Fibroblast of lung (primary cell): ENCODE measurements around the gene CPZ. TPM values are rescaled to one million over a fixed set of nuclear protein-coding genes. Genes with fewer than 3 reads are reported as not detected.

Source experiments
- DNase-seq, 2 donors: peaks; one replicate each; pipeline versions ENCODE4 v3.0.0 to v3.0.0-alpha.2; 2010; ENCODE audit warnings: low read depth in 2 of 2
- H2AFZ ChIP-seq: 2 replicates; pipeline ENCODE4 v1.5.1; 2012; ENCODE audit warnings: low read length, control low read depth, inconsistent platforms
- H3K27ac ChIP-seq: 2 replicates; pipeline ENCODE4 v1.5.1; 2011; ENCODE audit warnings: low read length, control low read depth; ENCODE audit not compliant: insufficient read depth
- H3K27me3 ChIP-seq: 2 replicates; pipeline ENCODE4 v1.5.1; 2011; ENCODE audit warnings: mild to moderate bottlenecking, low read length; ENCODE audit not compliant: control insufficient read depth, insufficient read depth
- H3K36me3 ChIP-seq: 2 replicates; pipeline ENCODE4 v1.5.1; 2011; ENCODE audit warnings: low read length; ENCODE audit not compliant: control insufficient read depth, insufficient read depth
- H3K4me1 ChIP-seq: 2 replicates; pipeline ENCODE4 v1.5.1; 2011; ENCODE audit warnings: low read length; ENCODE audit not compliant: control insufficient read depth, insufficient read depth; ENCODE audit errors: extremely low read depth
- H3K4me2 ChIP-seq: 2 replicates; pipeline ENCODE4 v1.5.1; 2011; ENCODE audit warnings: low read length, control low read depth; ENCODE audit not compliant: insufficient read depth; ENCODE audit errors: extremely low read depth
- H3K4me3 ChIP-seq, 4 experiments: fragments of 200-600 bp in 1 of 4; sonication (generic) in 1 of 4; replicated peaks in 1 of 4; 2 replicates each; pipeline ENCODE4 v1.5.1; 2011 to 2016; ENCODE audit warnings: low read length in 4 of 4, low read depth in 3 of 4, mild to moderate bottlenecking in 3 of 4, control low read depth in 2 of 4, inconsistent platforms in 1 of 4, mixed read lengths in 1 of 4; ENCODE audit not compliant: insufficient read depth in 1 of 4; ENCODE audit errors: control extremely low read depth in 1 of 4
- H3K79me2 ChIP-seq: 2 replicates; pipeline ENCODE4 v1.5.1; 2012; ENCODE audit warnings: mild to moderate bottlenecking, low read length, inconsistent platforms; ENCODE audit not compliant: control insufficient read depth, insufficient read depth
- H3K9ac ChIP-seq: 2 replicates; pipeline ENCODE4 v1.5.1; 2011; ENCODE audit warnings: mild to moderate bottlenecking, low read length, control low read depth; ENCODE audit not compliant: insufficient read depth
- H3K9me3 ChIP-seq: 2 replicates; pipeline ENCODE4 v1.5.1; 2012; ENCODE audit warnings: low read depth, low read length; ENCODE audit not compliant: control insufficient read depth, insufficient read depth
- H4K20me1 ChIP-seq: 2 replicates; pipeline ENCODE4 v1.5.1; 2011; ENCODE audit warnings: low read length; ENCODE audit not compliant: control insufficient read depth, insufficient read depth; ENCODE audit errors: extremely low read depth
- CTCF ChIP-seq, 2 donors: IDR thresholded peaks in 1 of 2; conservative IDR thresholded peaks in 1 of 2; 1 replicate in 1 of 2; 2 replicates in 1 of 2; pipeline ENCODE4 v1.5.1; 2011 to 2012; ENCODE audit warnings: low read length in 2 of 2, control low read depth in 1 of 2, inconsistent platforms in 1 of 2, low read depth in 1 of 2, mild to moderate bottlenecking in 1 of 2
- EZH2 ChIP-seq: IDR thresholded peaks from 2 replicates; pipeline ENCODE4 v1.5.1; 2012; ENCODE audit warnings: low read length, control low read depth, mild to moderate bottlenecking; ENCODE audit errors: missing control alignments
- polyA plus RNA-seq, 2 donors: library from polyadenylated mRNA; depleted of rRNA in 1 of 2; stranded (reverse) in 1 of 2; unstranded in 1 of 2; fragments of >200 nt; gene quantifications; 2 replicates each; pipeline ENCODE4 v1.2.1, GENCODE V29; 2011 to 2012; ENCODE audit warnings: missing spikeins in 1 of 2
- total RNA-seq: library from RNA; depleted of rRNA; stranded (reverse); fragments of >200 nt; gene quantifications from 2 replicates; pipeline ENCODE4 v1.2.1, GENCODE V29; 2014

Gene CPZ
- total and polyA plus RNA-seq, 2 donors (not counting 1 experiment from before 2014, with no cell fraction given), result 7.1 to 24.4 TPM

DNA sequence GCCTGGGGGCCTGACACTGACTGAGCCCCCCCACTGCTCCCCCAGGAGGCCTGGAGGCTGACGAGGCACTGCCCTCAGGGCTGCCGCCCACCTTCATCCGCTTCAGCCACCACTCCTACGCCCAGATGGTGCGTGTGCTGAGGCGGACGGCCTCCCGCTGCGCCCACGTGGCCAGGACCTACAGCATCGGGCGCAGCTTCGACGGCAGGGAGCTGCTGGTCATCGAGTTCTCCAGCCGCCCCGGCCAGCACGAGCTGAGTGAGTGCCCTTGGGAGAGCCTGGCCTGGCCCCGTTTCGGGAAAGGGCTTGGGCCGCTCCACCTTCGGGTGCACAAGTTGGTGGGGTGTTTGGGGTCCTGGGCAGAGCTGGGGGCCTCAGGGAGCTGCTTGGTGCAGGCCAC, 11.4 kb downstream of the CPZ start:
- no peaks in the 10 kb centered on the region for H4K20me1 ChIP-seq
- H3K4me2 ChIP-seq, result no peak overlapping the region
- H3K27me3 ChIP-seq, result no peaks in the 10 kb centered on the region
- no peak overlapping the region for H2AFZ ChIP-seq
- H3K79me2 ChIP-seq, result no peaks in the 10 kb centered on the region
- H3K4me3 ChIP-seq, result no peak overlapping the region
- TF ChIP-seq EZH2 (no peak), CTCF (conservative IDR thresholded peaks at IDR 0.05 in 1 of 2, IDR thresholded peaks at IDR 0.05 in 1 of 2; ENCODE audit: low read depth in 1 of 2, low read length in 2 of 2) (no peak)
- no peaks in the 10 kb centered on the region for H3K9me3 ChIP-seq
- DNase-seq, result no peak
- no peak overlapping the region for H3K9ac ChIP-seq
- H3K27ac ChIP-seq, result no peak overlapping the region
- H3K4me1 ChIP-seq, result no peaks in the 10 kb centered on the region
- H3K36me3 ChIP-seq, result peaks cover 3% of the 10 kb centered on the region

DNA sequence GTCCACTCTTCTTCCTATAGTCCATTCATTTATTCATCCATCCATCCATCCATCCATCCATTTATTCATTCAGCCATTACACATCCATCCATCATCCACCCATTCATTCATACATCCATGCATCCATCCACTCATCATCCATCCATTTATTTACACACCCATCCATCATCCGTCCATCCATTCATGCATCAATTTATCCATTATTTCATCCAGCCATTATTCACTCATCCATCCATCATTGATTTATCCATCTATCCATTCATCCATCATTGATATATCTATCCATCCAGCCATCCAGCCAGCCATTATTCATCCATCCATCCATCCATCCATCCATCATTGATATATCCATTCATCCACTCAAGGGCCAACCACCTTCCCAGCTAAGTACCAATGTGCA, 12.7 kb downstream of the CPZ start:
- no peak for TF ChIP-seq EZH2
- no peak for TF ChIP-seq CTCF (conservative IDR thresholded peaks at IDR 0.05 in 1 of 2, IDR thresholded peaks at IDR 0.05 in 1 of 2; ENCODE audit: low read depth in 1 of 2, low read length in 2 of 2)
- no peak overlapping the region for H3K4me3 ChIP-seq
- H3K36me3 ChIP-seq, result peaks cover 1% of the 10 kb centered on the region

DNA sequence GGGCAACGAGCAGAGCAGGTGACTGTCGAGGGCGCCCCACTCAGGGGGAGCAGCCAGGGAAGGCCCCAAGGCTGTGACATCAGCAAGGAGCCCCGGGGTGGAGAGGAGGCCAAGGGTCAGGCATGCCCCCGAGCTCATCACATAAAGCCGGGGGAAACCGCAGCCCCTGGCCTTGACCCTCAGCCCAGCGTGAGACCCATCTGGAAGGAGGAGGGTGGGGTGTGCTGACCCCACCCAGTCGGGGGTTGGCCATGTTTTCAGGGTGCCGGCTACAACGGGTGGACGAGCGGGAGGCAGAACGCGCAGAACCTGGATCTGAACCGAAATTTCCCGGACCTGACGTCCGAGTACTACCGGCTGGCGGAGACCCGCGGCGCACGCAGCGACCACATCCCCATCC, 13.9 kb downstream of the CPZ start:
- Histone ChIP-seq H3K36me3 (peaks cover 1% of the 10 kb centered on the region), H3K27ac (no peak overlapping the region), H2AFZ (no peak overlapping the region), H3K9me3 (no peaks in the 10 kb centered on the region), H4K20me1 (no peaks in the 10 kb centered on the region), H3K4me3 (no peak overlapping the region), H3K79me2 (no peaks in the 10 kb centered on the region), H3K4me2 (no peak overlapping the region), H3K9ac (no peak overlapping the region), H3K4me1 (no peaks in the 10 kb centered on the region), H3K27me3 (no peaks in the 10 kb centered on the region)
- TF ChIP-seq EZH2 (no peak), CTCF (conservative IDR thresholded peaks at IDR 0.05 in 1 of 2, IDR thresholded peaks at IDR 0.05 in 1 of 2; ENCODE audit: low read depth in 1 of 2, low read length in 2 of 2) (no peak)
- no peak for DNase-seq

More for the DNA sequence above, 12.7 kb downstream of the CPZ start:
- no peaks in the 10 kb centered on the region for H3K9me3 ChIP-seq
- H4K20me1 ChIP-seq, result no peaks in the 10 kb centered on the region
- no peak for DNase-seq
- H3K4me1 ChIP-seq, result no peaks in the 10 kb centered on the region
- no peak overlapping the region for H3K9ac ChIP-seq
- H3K4me2 ChIP-seq, result no peak overlapping the region
- H2AFZ ChIP-seq, result no peak overlapping the region
- H3K79me2 ChIP-seq, result no peaks in the 10 kb centered on the region
- no peak overlapping the region for H3K27ac ChIP-seq
- H3K27me3 ChIP-seq, result no peaks in the 10 kb centered on the region
